ENCODE data around the gene FBLN7. TPM values are rescaled to one million over a fixed set of nuclear protein-coding genes. Genes with fewer than 3 reads are reported as not detected.

Gene FBLN7
- total and polyA plus RNA-seq, 8 donors, result 2.6 to 19.1 (median 13.3) TPM

DNA sequence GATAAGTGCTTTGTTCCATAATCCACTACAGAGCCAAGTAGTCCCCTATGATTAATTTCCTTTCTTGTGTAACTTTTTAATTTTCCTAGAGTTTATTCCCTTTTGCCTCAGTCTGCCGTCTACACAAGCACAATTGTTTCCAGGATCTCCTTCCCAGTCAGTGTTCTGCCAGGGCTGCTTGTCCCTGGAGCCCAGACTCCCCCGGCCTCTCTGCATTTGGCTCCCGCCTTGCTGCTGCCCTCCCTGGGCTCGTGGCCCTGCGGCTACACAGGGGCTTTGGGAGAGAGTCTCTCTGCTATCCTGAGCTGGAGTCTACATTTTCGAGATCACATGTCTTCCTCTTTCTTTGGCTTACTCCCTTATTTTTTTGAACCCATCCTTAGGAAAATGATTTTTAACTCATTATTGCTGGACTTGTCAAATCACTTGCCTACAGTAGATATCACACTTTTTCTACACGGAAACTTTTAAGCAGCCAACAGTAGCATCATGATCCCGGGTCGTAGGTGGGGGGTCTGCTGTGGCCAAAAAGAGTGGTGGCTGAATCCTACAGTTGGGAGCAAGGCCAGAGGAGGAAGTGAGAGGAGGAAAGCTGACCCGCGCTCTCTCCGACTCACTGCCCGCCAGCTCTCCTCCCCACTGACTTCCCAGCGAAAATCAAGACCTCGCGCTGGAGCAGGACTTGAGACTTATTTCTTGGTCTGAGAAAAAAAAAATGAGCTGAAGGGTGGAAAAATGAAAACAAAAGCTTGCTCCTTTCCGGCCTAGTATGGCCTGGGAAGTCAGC is 9.4 kb downstream of the FBLN7 start:
- Histone ChIP-seq H3K4me3 (no peak overlapping the region), H3K27me3 (no peaks in the 10 kb centered on the region), H3K36me3 (no peaks in the 10 kb centered on the region), H3K27ac (no peak overlapping the region), H3K9me3 (no peaks in the 10 kb centered on the region), H3K4me1 (no peaks in the 10 kb centered on the region)
- no peak for ATAC-seq
- intact Hi-C loops (cut with DNase I), result no loop called here
- TF ChIP-seq, protein P1, sequence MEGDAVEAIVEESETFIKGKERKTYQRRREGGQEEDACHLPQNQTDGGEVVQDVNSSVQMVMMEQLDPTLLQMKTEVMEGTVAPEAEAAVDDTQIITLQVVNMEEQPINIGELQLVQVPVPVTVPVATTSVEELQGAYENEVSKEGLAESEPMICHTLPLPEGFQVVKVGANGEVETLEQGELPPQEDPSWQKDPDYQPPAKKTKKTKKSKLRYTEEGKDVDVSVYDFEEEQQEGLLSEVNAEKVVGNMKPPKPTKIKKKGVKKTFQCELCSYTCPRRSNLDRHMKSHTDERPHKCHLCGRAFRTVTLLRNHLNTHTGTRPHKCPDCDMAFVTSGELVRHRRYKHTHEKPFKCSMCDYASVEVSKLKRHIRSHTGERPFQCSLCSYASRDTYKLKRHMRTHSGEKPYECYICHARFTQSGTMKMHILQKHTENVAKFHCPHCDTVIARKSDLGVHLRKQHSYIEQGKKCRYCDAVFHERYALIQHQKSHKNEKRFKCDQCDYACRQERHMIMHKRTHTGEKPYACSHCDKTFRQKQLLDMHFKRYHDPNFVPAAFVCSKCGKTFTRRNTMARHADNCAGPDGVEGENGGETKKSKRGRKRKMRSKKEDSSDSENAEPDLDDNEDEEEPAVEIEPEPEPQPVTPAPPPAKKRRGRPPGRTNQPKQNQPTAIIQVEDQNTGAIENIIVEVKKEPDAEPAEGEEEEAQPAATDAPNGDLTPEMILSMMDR (IDR thresholded peaks at IDR 0.05), result no peak
- DNase-seq, result no peak

DNA sequence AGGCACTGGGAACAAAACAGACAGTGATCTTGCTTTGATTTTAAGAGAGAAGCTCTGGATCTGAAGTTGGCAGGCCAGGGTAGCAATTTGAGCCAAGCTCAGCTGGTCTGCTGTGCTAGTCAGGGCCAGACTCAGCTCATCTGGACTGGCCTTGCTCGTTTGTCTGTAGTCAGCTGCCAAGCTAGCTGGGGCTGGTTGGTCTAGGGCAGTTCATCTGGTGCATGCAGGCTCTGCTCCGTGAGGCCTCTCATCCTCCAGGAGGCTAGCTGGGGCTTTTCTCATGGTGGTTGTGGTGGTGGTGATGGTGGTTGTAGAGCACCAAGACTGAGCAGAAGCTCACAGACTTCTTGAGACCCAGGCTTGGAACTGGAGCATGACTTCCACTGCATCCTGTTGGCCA is 10.3 kb downstream of the FBLN7 start:
- H3K27ac ChIP-seq, result no peak overlapping the region
- H3K9me3 ChIP-seq, result no peaks in the 10 kb centered on the region
- TF ChIP-seq, protein P1 (IDR thresholded peaks at IDR 0.05), result no peak
- H3K4me1 ChIP-seq, result no peaks in the 10 kb centered on the region
- H3K4me3 ChIP-seq, result no peak overlapping the region
- H3K36me3 ChIP-seq, result no peaks in the 10 kb centered on the region
- intact Hi-C loops (cut with DNase I), result no loop called here
- H3K27me3 ChIP-seq, result no peaks in the 10 kb centered on the region
- ATAC-seq (no peak), DNase-seq (no peak)

DNA sequence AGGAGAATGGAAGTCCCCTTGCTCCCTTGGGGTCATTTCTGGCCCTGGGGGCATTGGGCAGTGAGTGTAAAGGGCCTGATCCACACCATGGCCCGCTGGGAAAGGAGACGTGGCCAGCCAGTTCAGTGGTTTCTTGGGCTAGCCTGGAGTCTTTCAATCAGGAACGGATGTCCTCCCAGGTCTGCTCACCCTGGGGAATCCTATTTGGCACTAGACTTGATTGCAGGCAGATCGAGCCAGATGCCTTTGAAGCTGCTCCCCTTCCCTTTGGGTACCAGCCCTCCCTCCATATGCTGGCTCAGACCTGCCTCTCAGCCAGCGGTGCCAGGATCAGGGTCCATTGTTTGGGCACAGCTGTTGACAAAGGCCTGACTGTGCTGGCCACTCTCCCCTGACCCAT is 11.0 kb downstream of the FBLN7 start:
- TF ChIP-seq, protein P1 (IDR thresholded peaks at IDR 0.05), result no peak
- Histone ChIP-seq H3K27me3 (no peaks in the 10 kb centered on the region), H3K9me3 (no peaks in the 10 kb centered on the region), H3K4me3 (no peak overlapping the region), H3K27ac (no peak overlapping the region), H3K36me3 (no peaks in the 10 kb centered on the region), H3K4me1 (no peaks in the 10 kb centered on the region)
- ATAC-seq (no peak), DNase-seq (no peak)
- intact Hi-C loops (cut with DNase I), result no loop called here

DNA sequence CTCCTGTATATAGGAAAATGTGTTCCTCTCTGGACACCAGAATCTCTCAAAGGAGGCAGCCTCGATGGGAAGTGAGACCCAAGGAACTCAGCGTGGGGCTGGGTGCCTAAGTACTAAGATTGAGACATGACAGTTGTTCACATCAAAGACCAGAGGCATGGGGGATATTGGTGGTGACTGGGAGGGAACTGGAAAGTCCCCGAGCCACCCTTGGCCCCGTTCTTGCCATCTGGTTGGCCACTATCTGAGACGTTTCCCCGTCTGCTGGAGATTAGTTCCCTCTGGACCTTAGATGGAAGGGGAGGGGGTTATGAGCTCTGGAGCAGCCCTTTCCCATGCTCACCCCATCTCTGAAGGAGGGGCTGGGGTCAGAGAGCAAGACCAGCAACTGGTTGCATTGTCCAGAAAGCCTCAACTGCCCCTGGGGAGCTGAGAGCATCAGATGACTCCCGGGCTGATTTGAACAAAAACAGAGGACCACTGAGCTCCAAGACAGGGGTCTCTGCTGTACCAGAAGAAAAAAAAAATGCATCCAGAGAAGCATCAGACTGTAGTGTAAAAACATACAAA is 11.8 kb downstream of the FBLN7 start:
- TF ChIP-seq, protein P1 (IDR thresholded peaks at IDR 0.05), result no peak
- no peak overlapping the region for H3K27ac ChIP-seq
- H3K9me3 ChIP-seq, result no peaks in the 10 kb centered on the region
- DNase-seq (no peak), ATAC-seq (no peak)
- H3K4me3 ChIP-seq, result no peak overlapping the region
- H3K36me3 ChIP-seq, result no peaks in the 10 kb centered on the region
- no peaks in the 10 kb centered on the region for H3K4me1 ChIP-seq
- intact Hi-C loops (cut with DNase I), result no loop called here
- H3K27me3 ChIP-seq, result no peaks in the 10 kb centered on the region

DNA sequence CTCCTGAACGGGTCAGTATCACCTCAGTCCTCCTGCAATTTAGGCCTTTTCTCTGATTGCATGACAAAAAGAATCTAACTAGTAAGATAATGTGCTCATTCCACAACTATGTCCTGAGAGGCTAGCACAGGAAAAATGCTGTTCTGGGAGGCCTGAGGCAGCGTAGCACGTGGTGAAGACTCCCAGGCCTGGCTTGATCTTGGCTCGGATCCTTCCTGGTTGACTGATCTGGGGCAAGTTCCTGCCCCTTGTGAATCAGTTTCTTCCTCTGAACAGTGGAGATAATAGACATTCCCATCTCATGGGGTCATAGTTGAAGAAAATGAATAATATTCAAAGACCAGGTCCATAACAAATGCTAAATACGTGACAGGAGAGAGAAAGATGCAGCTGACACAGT is 12.3 kb downstream of the FBLN7 start:
- intact Hi-C loops (cut with DNase I), result no loop called here
- DNase-seq (no peak), ATAC-seq (no peak)
- Histone ChIP-seq H3K9me3 (no peaks in the 10 kb centered on the region), H3K4me3 (no peak overlapping the region), H3K27ac (no peak overlapping the region), H3K36me3 (no peaks in the 10 kb centered on the region), H3K27me3 (no peaks in the 10 kb centered on the region), H3K4me1 (peaks cover 0 to 3% of the 10 kb centered on the region in 2 donors)
- TF ChIP-seq, protein P1 (IDR thresholded peaks at IDR 0.05), result no peak

Measured in left lung (tissue), 10 donors.